ENCODE results near the gene HNRNPUL2. TPM values are rescaled to one million over a fixed set of nuclear protein-coding genes. Genes with fewer than 3 reads are reported as not detected.
A peak's percentile ranks its signal among the peaks of the same experiment; 100 is the strongest.

HNRNPUL2 gene
- total RNA-seq, 8 experiments from 2014 or later, result 13.4 to 55.2 (median 27.8) TPM

DNA sequence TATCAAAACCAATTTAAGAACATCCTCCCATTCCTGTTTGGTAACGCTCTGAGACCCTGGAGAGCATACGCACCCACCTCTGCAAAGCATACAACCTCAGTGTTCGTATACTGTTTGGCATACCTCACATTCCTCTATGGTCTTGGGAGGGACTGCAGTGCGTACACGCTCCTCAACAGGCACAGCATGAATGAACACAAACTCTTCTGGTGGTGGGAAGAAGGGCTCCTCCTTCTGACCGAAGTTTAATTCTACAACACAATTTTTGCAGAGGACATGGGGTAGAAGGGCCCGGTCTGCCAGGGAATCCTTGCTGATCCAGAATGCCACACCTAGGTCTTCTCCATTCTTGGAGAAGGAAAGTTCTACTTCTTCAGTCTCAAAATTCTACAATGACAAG, 5.3 kb downstream of the HNRNPUL2 start:
- no peak overlapping the region for H3K27ac ChIP-seq
- in situ Hi-C loops (cut with MboI; ENCODE audit: low pct_unique_long_range_greater_than_20kb in 2 of 9, low sequenced_read_pairs in 9 of 9, unreplicated experiment in 9 of 9), result no loop called here
- peak in 2 of 8 experiments; percentile 17 to 55 for ATAC-seq (replicated peaks in 6 of 8)

DNA sequence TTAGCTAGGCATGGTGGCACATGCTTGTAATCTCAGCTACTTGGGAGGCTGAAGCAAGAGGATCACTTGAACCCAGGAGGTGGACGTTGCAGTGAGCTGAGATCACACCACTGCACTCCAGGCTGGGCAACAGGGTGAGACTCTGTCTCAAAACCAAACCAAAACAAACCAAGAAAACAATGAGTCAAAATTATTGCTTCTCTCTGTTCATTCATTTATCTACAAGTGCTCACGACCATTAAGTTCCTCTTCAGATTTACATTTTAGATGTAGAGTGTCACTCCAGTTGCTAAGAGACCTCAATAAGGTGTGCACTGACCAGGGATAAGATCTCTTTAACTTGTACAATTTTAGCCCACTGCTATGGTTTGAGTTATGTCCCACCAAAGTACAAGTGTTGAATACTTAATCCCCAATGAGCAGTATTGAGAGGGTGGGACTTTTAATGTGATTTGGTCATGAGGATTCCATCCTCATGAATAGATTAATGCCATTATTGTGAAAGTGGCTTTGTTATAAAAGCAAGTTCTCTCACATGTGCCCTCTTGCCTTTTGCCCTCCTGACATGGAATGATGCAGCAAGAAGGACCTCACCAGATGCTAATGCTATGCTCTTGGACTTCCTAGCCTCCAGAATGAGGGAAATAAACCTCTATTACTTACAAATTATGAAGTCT, 7.8 kb downstream of the HNRNPUL2 start:
- no peak overlapping the region for H3K4me3 ChIP-seq
- peaks cover 5 to 7% of the 10 kb centered on the region in 2 donors for H3K4me1 ChIP-seq (replicated peaks in 1 of 2)
- in situ Hi-C loops (cut with MboI; ENCODE audit: low pct_unique_long_range_greater_than_20kb in 2 of 9, low sequenced_read_pairs in 9 of 9, unreplicated experiment in 9 of 9), result no loop called here
- WGBS, 10 experiments, result 29 to 100% (median 97%) methylated on average over 1 to 2 of the region's 2 CpGs; no CpG with 5 or more reads in 2 of the 10 experiments
- no peak for ATAC-seq (replicated peaks in 6 of 8)
- H3K27ac ChIP-seq, result no peak overlapping the region

More for the DNA sequence above, 5.3 kb downstream of the HNRNPUL2 start:
- WGBS, 10 experiments, result 50 to 100% (median 98%) methylated on average over 1 to 6 of the region's 7 CpGs; no CpG with 5 or more reads in 1 of the 10 experiments
- peaks cover 10 to 12% of the 10 kb centered on the region in 2 donors for H3K4me1 ChIP-seq (replicated peaks in 1 of 2)
- H3K4me3 ChIP-seq, result no peak overlapping the region

- no peaks in the 10 kb centered on the region for H3K4me1 ChIP-seq (replicated peaks in 1 of 2)
- no peak for ATAC-seq (replicated peaks in 6 of 8)
- WGBS, 10 experiments, result 79 to 98% (median 92%) methylated on average over 2 to 11 of the region's 11 CpGs; no CpG with 5 or more reads in 1 of the 10 experiments
- no peak overlapping the region for H3K27ac ChIP-seq
- H3K4me3 ChIP-seq, result no peak overlapping the region
- in situ Hi-C loops (cut with MboI; ENCODE audit: low pct_unique_long_range_greater_than_20kb in 2 of 9, low sequenced_read_pairs in 9 of 9, unreplicated experiment in 9 of 9), result no loop called here
Measured at GRCh38 chr11:62716816-62717215, 10.4 kb downstream of the HNRNPUL2 start.

DNA sequence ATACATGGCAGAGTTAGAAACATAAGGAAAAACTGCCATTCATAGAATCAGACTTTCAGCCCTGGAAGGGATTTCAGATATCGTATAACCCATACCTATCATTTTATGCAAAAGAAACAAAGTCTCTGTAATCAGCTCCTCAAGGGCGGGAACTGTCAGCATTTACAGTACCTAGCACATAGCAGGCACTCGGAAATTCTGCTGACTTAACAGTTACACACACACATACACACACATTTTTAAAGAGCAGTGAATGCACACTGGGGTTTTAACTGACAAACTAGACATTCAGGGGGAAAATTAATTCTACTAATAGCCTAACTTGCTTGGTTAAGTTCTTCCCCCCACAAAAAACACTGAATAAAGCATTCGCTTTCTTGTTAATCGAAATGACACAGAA, 11.1 kb downstream of the HNRNPUL2 start:
- WGBS, 10 experiments, result 20 to 100% (median 95%) methylated on average over 1 to 5 of the region's 5 CpGs
- H3K4me3 ChIP-seq, result no peak overlapping the region
- H3K4me1 ChIP-seq (replicated peaks in 1 of 2), result no peaks in the 10 kb centered on the region
- H3K27ac ChIP-seq, result no peak overlapping the region
- in situ Hi-C loops (cut with MboI; ENCODE audit: low pct_unique_long_range_greater_than_20kb in 2 of 9, low sequenced_read_pairs in 9 of 9, unreplicated experiment in 9 of 9), result no loop called here
- peak in 1 of 8 experiments; percentile 34 for ATAC-seq (replicated peaks in 6 of 8)

GRCh38 chr11:62715150-62716130, 11.8 kb downstream of the HNRNPUL2 start:
- Histone ChIP-seq H3K27ac (no peak overlapping the region), H3K4me1 (replicated peaks in 1 of 2) (no peaks in the 10 kb centered on the region), H3K4me3 (no peak overlapping the region)
- no peak for ATAC-seq (replicated peaks in 6 of 8)
- WGBS, 10 experiments, result 33 to 97% (median 90%) methylated on average over 1 to 16 of the region's 24 CpGs; no CpG with 5 or more reads in 3 of the 10 experiments
- in situ Hi-C loops (cut with MboI; ENCODE audit: low pct_unique_long_range_greater_than_20kb in 2 of 9, low sequenced_read_pairs in 9 of 9, unreplicated experiment in 9 of 9), result no loop called here

- H3K27ac ChIP-seq, result no peak overlapping the region
- in situ Hi-C loops (cut with MboI; ENCODE audit: low pct_unique_long_range_greater_than_20kb in 2 of 9, low sequenced_read_pairs in 9 of 9, unreplicated experiment in 9 of 9), result no loop called here
- H3K4me1 ChIP-seq (replicated peaks in 1 of 2), result peaks cover 14% of the 10 kb centered on the region in 2 donors
- ATAC-seq (replicated peaks in 6 of 8), result no peak
- 63 to 100% (median 100%) methylated on average over 1 to 2 of the region's 2 CpGs; no CpG with 5 or more reads in 1 of the 10 experiments for WGBS, 10 experiments
- H3K4me3 ChIP-seq, result no peak overlapping the region
Measured at GRCh38 chr11:62713343-62713742, 13.9 kb downstream of the HNRNPUL2 start.

DNA sequence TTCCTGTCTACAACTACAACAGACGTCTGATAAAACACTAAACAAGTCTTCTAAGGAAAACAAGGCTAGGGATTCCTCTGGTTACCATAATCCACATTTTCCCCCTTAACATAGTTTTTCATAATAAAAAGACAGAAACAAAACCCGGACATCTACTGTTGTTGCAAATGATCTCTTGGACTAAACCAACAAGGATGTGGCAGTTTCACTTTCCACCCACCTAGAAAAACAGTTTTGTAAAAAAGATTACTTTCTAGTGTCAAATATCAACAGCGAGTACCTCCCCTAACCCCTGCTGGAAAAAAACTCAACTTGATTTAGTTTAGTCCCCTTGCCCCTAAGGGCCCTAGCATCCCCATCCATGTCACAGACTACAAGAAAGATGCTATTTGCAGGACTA, 14.4 kb downstream of the HNRNPUL2 start:
- no peak overlapping the region for H3K4me3 ChIP-seq
- peaks cover 14 to 19% of the 10 kb centered on the region in 2 donors for H3K4me1 ChIP-seq (replicated peaks in 1 of 2)
- no peak overlapping the region for H3K27ac ChIP-seq
- in situ Hi-C loops (cut with MboI; ENCODE audit: low pct_unique_long_range_greater_than_20kb in 2 of 9, low sequenced_read_pairs in 9 of 9, unreplicated experiment in 9 of 9), result no loop called here
- ATAC-seq (replicated peaks in 6 of 8), result no peak
- 43 to 100% (median 93%) methylated on average over 1 to 3 of the region's 3 CpGs; no CpG with 5 or more reads in 2 of the 10 experiments for WGBS, 10 experiments

GRCh38 chr11:62712276-62712812, 14.9 kb downstream of the HNRNPUL2 start:
- Histone ChIP-seq H3K4me1 (replicated peaks in 1 of 2) (peaks cover 14 to 22% of the 10 kb centered on the region in 2 donors), H3K4me3 (no peak overlapping the region), H3K27ac (no peak overlapping the region)
- in situ Hi-C loops (cut with MboI; ENCODE audit: low pct_unique_long_range_greater_than_20kb in 2 of 9, low sequenced_read_pairs in 9 of 9, unreplicated experiment in 9 of 9), result no loop called here
- WGBS, 10 experiments, result 47 to 100% (median 90%) methylated on average over 1 to 6 of the region's 6 CpGs
- ATAC-seq (replicated peaks in 6 of 8), result no peak

- Histone ChIP-seq H3K4me1 (replicated peaks in 1 of 2) (peaks cover 19 to 27% of the 10 kb centered on the region in 2 donors), H3K27ac (peak overlapping the region; percentile 95 to 97), H3K4me3 (peak overlapping the region; percentile 52 to 80 (median 61))
- 60 to 100% (median 82%) methylated on average over 1 to 5 of the region's 7 CpGs; no CpG with 5 or more reads in 4 of the 10 experiments for WGBS, 10 experiments
- in situ Hi-C loops (cut with MboI; ENCODE audit: low pct_unique_long_range_greater_than_20kb in 2 of 9, low sequenced_read_pairs in 9 of 9, unreplicated experiment in 9 of 9), result no loop called here
- ATAC-seq (replicated peaks in 6 of 8), result peak in 3 of 8 experiments; percentile 3 to 29 (median 28)
Measured at GRCh38 chr11:62710001-62710345, 17.3 kb downstream of the HNRNPUL2 start.

DNA sequence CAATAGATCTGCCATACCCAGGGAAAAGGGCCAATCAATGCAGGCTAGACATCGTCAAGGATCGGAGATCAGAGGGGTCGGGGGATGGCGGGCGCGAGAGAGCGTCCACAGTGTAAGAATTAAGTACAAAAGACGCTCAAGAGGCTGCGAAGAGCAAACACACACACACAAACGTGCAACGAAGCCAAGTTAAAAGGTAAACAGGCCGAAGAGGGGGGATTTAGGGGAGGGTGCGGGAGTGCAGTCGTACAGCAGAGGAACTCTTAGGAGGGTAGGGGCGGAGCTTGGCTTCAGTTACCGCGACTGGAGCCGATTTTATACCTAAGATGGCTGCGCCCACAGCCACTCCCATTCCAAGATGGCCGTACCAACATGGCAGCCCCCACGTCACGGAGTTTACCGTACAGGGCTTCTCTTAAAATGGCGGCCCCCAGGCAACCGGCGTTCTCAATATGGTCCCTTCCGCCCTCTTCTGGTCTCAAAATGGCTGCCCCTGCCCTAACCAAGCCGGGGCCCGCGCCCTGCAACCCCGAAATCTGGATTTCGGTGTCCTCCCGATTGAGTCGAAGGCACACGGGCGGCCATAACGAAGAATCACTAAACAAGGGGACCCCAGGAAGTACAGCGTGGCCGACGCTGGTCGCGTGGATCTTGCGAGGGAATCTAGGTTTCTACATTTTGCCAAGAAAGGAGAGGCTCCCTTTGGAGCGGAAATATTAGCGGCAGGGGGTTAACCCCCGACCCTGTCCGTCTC, 17.8 kb downstream of the HNRNPUL2 start:
- H3K4me3 ChIP-seq, result peak overlapping the region; percentile 52 to 80 (median 61)
- ATAC-seq (replicated peaks in 6 of 8), result peak; percentile 40 to 68 (median 48)
- in situ Hi-C loops (cut with MboI; ENCODE audit: low pct_unique_long_range_greater_than_20kb in 2 of 9, low sequenced_read_pairs in 9 of 9, unreplicated experiment in 9 of 9), result no loop called here
- H3K4me1 ChIP-seq (replicated peaks in 1 of 2), result peaks cover 19 to 28% of the 10 kb centered on the region in 2 donors
- WGBS, 10 experiments, result 0 to 10% (median 2%) methylated on average over 3 to 27 of the region's 47 CpGs; no CpG with 5 or more reads in 3 of the 10 experiments
- peak overlapping the region; percentile 95 to 97 for H3K27ac ChIP-seq

GRCh38 chr11:62708793-62709192, 18.5 kb downstream of the HNRNPUL2 start:
- peaks cover 19 to 28% of the 10 kb centered on the region in 2 donors for H3K4me1 ChIP-seq (replicated peaks in 1 of 2)
- H3K27ac ChIP-seq, result peak overlapping the region; percentile 95 to 97
- ATAC-seq (replicated peaks in 6 of 8), result peak in 1 of 8 experiments; percentile 1
- 0 to 40% (median 36%) methylated on average over 1 to 4 of the region's 7 CpGs; no CpG with 5 or more reads in 7 of the 10 experiments for WGBS, 10 experiments
- in situ Hi-C loops (cut with MboI; ENCODE audit: low pct_unique_long_range_greater_than_20kb in 2 of 9, low sequenced_read_pairs in 9 of 9, unreplicated experiment in 9 of 9), result no loop called here
- peak overlapping the region; percentile 52 to 80 (median 61) for H3K4me3 ChIP-seq

- 80 to 85% methylated on average over 1 to 3 of the region's 5 CpGs; no CpG with 5 or more reads in 8 of the 10 experiments for WGBS, 10 experiments
- ATAC-seq (replicated peaks in 6 of 8), result no peak
- peak overlapping the region; percentile 52 to 80 (median 61) for H3K4me3 ChIP-seq
- peaks cover 19 to 28% of the 10 kb centered on the region in 2 donors for H3K4me1 ChIP-seq (replicated peaks in 1 of 2)
- in situ Hi-C loops (cut with MboI; ENCODE audit: low pct_unique_long_range_greater_than_20kb in 2 of 9, low sequenced_read_pairs in 9 of 9, unreplicated experiment in 9 of 9), result no loop called here
- peak overlapping the region; percentile 95 to 97 for H3K27ac ChIP-seq
Measured at GRCh38 chr11:62708392-62708791, 18.9 kb downstream of the HNRNPUL2 start.
